DMS114 treated with DMSO at 0.1 percent for 48 hours (cell line): ENCODE measurements around the gene MCU.
A peak's percentile ranks its signal among the peaks of the same experiment; 100 is the strongest.

Experiments
- DNase-seq: peaks from one replicate; lab custom pipeline; 2025; ENCODE audit not compliant: unreplicated experiment; lab: John Stamatoyannopoulos, UW

MCU gene

GRCh38 chr10:72834183-72834825 is 142.4 kb downstream of the MCU start:
- DNase-seq = peak; percentile 70

GRCh38 chr10:72840319-72840718 is 148.4 kb downstream of the MCU start:
- no peak for DNase-seq

GRCh38 chr10:72841487-72841886 is 149.5 kb downstream of the MCU start:
- DNase-seq = no peak

- no peak for DNase-seq
Observed at GRCh38 chr10:72842164-72842563, 150.2 kb downstream of the MCU start.

GRCh38 chr10:72846238-72846637 is 154.3 kb downstream of the MCU start:
- no peak for DNase-seq

- no peak for DNase-seq
Observed at GRCh38 chr10:72847681-72848080, 155.7 kb downstream of the MCU start.

GRCh38 chr10:72850861-72851260 is 158.9 kb downstream of the MCU start:
- no peak for DNase-seq

- no peak for DNase-seq
Observed at GRCh38 chr10:72851509-72851908, 159.6 kb downstream of the MCU start.

GRCh38 chr10:72852508-72852907 is 160.6 kb downstream of the MCU start:
- DNase-seq = no peak

- DNase-seq = no peak
Observed at GRCh38 chr10:72855129-72855528, 163.2 kb downstream of the MCU start.

- DNase-seq = no peak
Observed at GRCh38 chr10:72855790-72856189, 163.8 kb downstream of the MCU start.

- DNase-seq = no peak
Observed at GRCh38 chr10:72858067-72858466, 166.1 kb downstream of the MCU start.

- no peak for DNase-seq
Observed at GRCh38 chr10:72862957-72863356, 171.0 kb downstream of the MCU start.

- peak; percentile 21 for DNase-seq
Observed at GRCh38 chr10:72875250-72876055, 183.5 kb downstream of the MCU start.

GRCh38 chr10:72879245-72879644 is 187.3 kb downstream of the MCU start:
- DNase-seq = no peak

GRCh38 chr10:72881291-72881690 is 189.3 kb downstream of the MCU start:
- no peak for DNase-seq

- DNase-seq = no peak
Observed at GRCh38 chr10:72883861-72884260, 191.9 kb downstream of the MCU start.

GRCh38 chr10:72885953-72886352 is 194.0 kb downstream of the MCU start:
- DNase-seq = no peak

- no peak for DNase-seq
Observed at GRCh38 chr10:72886621-72887020, 194.7 kb downstream of the MCU start.

GRCh38 chr10:72887043-72887442 is 195.1 kb downstream of the MCU start:
- no peak for DNase-seq

- DNase-seq = no peak
Observed at GRCh38 chr10:72888151-72888638, 196.3 kb downstream of the MCU start.

- no peak for DNase-seq
Observed at GRCh38 chr10:72889391-72889831, 197.5 kb downstream of the MCU start.
